ENCODE measurements around the gene COG6. TPM values are rescaled to one million over a fixed set of nuclear protein-coding genes. Genes with fewer than 3 reads are reported as not detected.

The COG6 gene
- total and polyA plus RNA-seq, 2 of the 8 experiments (the other 6 are each of a cell fraction or from before 2014, with no cell fraction given), result 8.8 to 22.3 TPM

- Histone ChIP-seq H3K4ac (replicated peaks; ENCODE audit: insufficient read length, low read depth, low read length) (no peak overlapping the region), H2BK5ac (ENCODE audit: low read depth, low read length) (no peak overlapping the region), H2BK12ac (ENCODE audit: low read depth, low read length) (no peak overlapping the region), H3K23ac (ENCODE audit: insufficient read length) (no peak overlapping the region), H3K18ac (ENCODE audit: extremely low read depth, low read length) (no peak overlapping the region), H3K79me1 (ENCODE audit: low read depth, low read length) (no peaks in the 10 kb centered on the region), H3K27ac (ENCODE audit: low read depth, low read length) (no peak overlapping the region), H2BK120ac (replicated peaks; ENCODE audit: low read depth, low read length) (no peak overlapping the region), H3K79me2 (ENCODE audit: control insufficient read depth in 1 of 2, insufficient read depth in 2 of 2, low read length in 2 of 2) (no peaks in the 10 kb centered on the region), H3K4me1 (replicated peaks in 1 of 4; ENCODE audit: control insufficient read depth in 3 of 4, insufficient read depth in 4 of 4, low read length in 3 of 4) (no peaks in the 10 kb centered on the region), H3K4me2 (ENCODE audit: insufficient read depth in 1 of 2, low read depth in 2 of 2, low read length in 2 of 2) (no peak overlapping the region), H3K9me3 (ENCODE audit: insufficient read depth in 2 of 2, low read depth in 1 of 2, low read length in 1 of 2) (no peaks in the 10 kb centered on the region), H3K14ac (ENCODE audit: insufficient read length) (no peak overlapping the region), H2BK15ac (ENCODE audit: low read length) (no peak overlapping the region), H2AFZ (ENCODE audit: low read length) (no peak overlapping the region), H2BK20ac (ENCODE audit: low read length) (no peak overlapping the region), H3K4me3 (ENCODE audit: extremely low read depth in 1 of 4, insufficient read depth in 2 of 4, low read depth in 3 of 4, low read length in 4 of 4) (no peak overlapping the region), H4K91ac (replicated peaks; ENCODE audit: insufficient read length, low read length) (no peak overlapping the region), H3K36me3 (ENCODE audit: control insufficient read depth in 2 of 4, insufficient read depth in 4 of 4, low read length in 3 of 4) (peaks cover 0 to 7% (median 0%) of the 10 kb centered on the region in 4 experiments; a peak in 1 of 8 replicates), H3K23me2 (ENCODE audit: low read depth, low read length) (no peaks in the 10 kb centered on the region), H3K27me3 (replicated peaks in 1 of 4; ENCODE audit: control insufficient read depth in 3 of 4, extremely low read depth in 1 of 4, insufficient read depth in 3 of 4, low read length in 3 of 4) (no peaks in the 10 kb centered on the region), H2AK5ac (ENCODE audit: low read depth, low read length) (no peak overlapping the region), H4K5ac (ENCODE audit: insufficient read length, low read depth, low read length) (no peak overlapping the region), H4K20me1 (replicated peaks in 1 of 2; ENCODE audit: control insufficient read depth in 1 of 2, insufficient read depth in 2 of 2, low read length in 2 of 2) (no peaks in the 10 kb centered on the region), H3K56ac (replicated peaks; ENCODE audit: insufficient read length, low read depth, low read length) (no peak overlapping the region), H4K8ac (ENCODE audit: extremely low read depth, insufficient read depth, low read length) (no peak overlapping the region), H3K9ac (replicated peaks in 1 of 4; ENCODE audit: extremely low read depth in 1 of 4, low read depth in 3 of 4, low read length in 3 of 4) (no peak overlapping the region)
- ChIA-PET CTCF (ENCODE audit: partially characterized antibody) (no interaction called here), POLR2A (ENCODE audit: partially characterized antibody) (no interaction called here)
- WGBS, 2 experiments (ENCODE audit: extremely low coverage in 1 of 2, insufficient coverage in 1 of 2, insufficient read length in 1 of 2, insufficient replicate concordance in 2 of 2, low coverage in 1 of 2, low lambda C conversion rate in 2 of 2, missing lambda C conversion rate in 1 of 2), result 89% methylated on average over 1 of the region's 1 CpG; no CpG with 5 or more reads in 1 of the 2 experiments
- DNase-seq (ENCODE audit: low read depth in 1 of 2, low spot score in 2 of 2) (no peak), FAIRE-seq (no peak)
- TF ChIP-seq TAF7 (optimal IDR thresholded peaks at IDR 0.05; ENCODE audit: borderline replicate concordance, low read depth, low read length) (no peak), BACH1 (IDR thresholded peaks at IDR 0.05; ENCODE audit: low read length) (no peak), TAF1 (IDR thresholded peaks at IDR 0.05; ENCODE audit: low read depth, low read length) (no peak)
These were observed 10.3 kb downstream of the COG6 start for GRCh38 chr13:39665763-39666162.
